Calu3 (cell line): ENCODE data around the gene NUDT6. TPM values are rescaled to one million over a fixed set of nuclear protein-coding genes. Genes with fewer than 3 reads are reported as not detected.
"Not testable (repeated sequence)": the region's sequence is repeated elsewhere in the genome, so short reads cannot be mapped to it uniquely, and the experiment has no call there.

Experiments used
- BruUV-seq: library from RNA; stranded (reverse); fragments of 400-500 nt; replicated peaks from 2 replicates; lab custom pipeline; 2021; lab: Mats Ljungman, UMichigan
- CTCF ChIA-PET: fragments of 300-600 bp; sonication (Branson Sonifier 250); formaldehyde crosslinking; loops from one replicate; lab custom pipeline; 2022; ENCODE audit warnings: antibody characterized with exemption; lab: Charles Lee
- DNase-seq: peaks from one replicate; pipeline ENCODE4 v3.0.0; 2022
- H3K27ac Mint-ChIP-seq: one replicate; pipeline ENCODE4 v1.8.0; 2022; ENCODE audit warnings: mixed read lengths; ENCODE audit not compliant: unreplicated experiment
- H3K27me3 Mint-ChIP-seq: one replicate; pipeline ENCODE4 v1.8.0; 2022; ENCODE audit warnings: mixed read lengths; ENCODE audit not compliant: unreplicated experiment
- H3K36me3 Mint-ChIP-seq: one replicate; pipeline ENCODE4 v1.8.0; 2022; ENCODE audit warnings: mild to moderate bottlenecking, moderate library complexity, mixed read lengths; ENCODE audit not compliant: insufficient read depth, unreplicated experiment
- H3K4me1 Mint-ChIP-seq: one replicate; pipeline ENCODE4 v1.8.0; 2022; ENCODE audit warnings: mild to moderate bottlenecking, low read depth, mixed read lengths; ENCODE audit not compliant: unreplicated experiment
- H3K4me3 Mint-ChIP-seq: one replicate; pipeline ENCODE4 v1.8.0; 2022; ENCODE audit warnings: mild to moderate bottlenecking, low read depth, moderate library complexity, mixed read lengths; ENCODE audit not compliant: unreplicated experiment
- H3K9me3 Mint-ChIP-seq: one replicate; pipeline ENCODE4 v1.8.0; 2022; ENCODE audit warnings: low read depth, mixed read lengths; ENCODE audit not compliant: unreplicated experiment
- intact Hi-C: fragments of 100-400 bp; cut with micrococcal nuclease; formaldehyde crosslinking; loops from one replicate; pipeline ENCODE4 v1.10.0; 2022; ENCODE audit not compliant: unreplicated experiment
- total RNA-seq: library from RNA; stranded (reverse); gene quantifications from 2 replicates; pipeline ENCODE4 v1.2.3, GENCODE V29; 2022
- TF ChIP-seq, protein P1 (sequence below): fragments of 200-600 bp; IDR thresholded peaks from one replicate; pipeline ENCODE4 v1.8.0; 2022; ENCODE audit warnings: antibody characterized with exemption; ENCODE audit not compliant: unreplicated experiment

Gene NUDT6
- total RNA-seq, 1 experiment from 2014 or later, result 5.4 TPM

DNA sequence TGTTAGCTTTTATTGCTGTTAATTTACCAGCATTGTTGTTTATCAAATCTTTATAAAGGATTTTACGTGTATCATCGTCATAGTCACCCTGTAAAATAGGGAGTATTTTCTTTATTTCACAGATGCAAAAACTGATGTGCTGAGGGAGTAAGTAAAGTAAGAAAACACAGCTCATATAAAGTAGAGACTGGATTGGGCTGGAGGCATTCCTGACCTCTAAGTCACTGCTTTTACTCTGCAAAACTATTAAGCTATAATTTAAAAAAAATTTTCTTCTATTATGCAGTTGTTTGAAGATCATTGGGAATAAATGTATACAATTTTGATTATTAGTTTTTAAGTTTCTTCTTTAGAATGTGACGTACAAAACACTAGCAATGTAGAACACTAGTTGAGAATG is 45.9 kb downstream of the NUDT6 start:
- no TSS peak for BruUV-seq
- TF ChIP-seq, protein P1, sequence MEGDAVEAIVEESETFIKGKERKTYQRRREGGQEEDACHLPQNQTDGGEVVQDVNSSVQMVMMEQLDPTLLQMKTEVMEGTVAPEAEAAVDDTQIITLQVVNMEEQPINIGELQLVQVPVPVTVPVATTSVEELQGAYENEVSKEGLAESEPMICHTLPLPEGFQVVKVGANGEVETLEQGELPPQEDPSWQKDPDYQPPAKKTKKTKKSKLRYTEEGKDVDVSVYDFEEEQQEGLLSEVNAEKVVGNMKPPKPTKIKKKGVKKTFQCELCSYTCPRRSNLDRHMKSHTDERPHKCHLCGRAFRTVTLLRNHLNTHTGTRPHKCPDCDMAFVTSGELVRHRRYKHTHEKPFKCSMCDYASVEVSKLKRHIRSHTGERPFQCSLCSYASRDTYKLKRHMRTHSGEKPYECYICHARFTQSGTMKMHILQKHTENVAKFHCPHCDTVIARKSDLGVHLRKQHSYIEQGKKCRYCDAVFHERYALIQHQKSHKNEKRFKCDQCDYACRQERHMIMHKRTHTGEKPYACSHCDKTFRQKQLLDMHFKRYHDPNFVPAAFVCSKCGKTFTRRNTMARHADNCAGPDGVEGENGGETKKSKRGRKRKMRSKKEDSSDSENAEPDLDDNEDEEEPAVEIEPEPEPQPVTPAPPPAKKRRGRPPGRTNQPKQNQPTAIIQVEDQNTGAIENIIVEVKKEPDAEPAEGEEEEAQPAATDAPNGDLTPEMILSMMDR, result no peak
- peaks cover 30% of the 10 kb centered on the region for H3K36me3 Mint-ChIP-seq
- intact Hi-C loops, result no loop called here
- peak overlapping the region; percentile 52 for H3K27ac Mint-ChIP-seq
- H3K9me3 Mint-ChIP-seq, result peaks cover 12% of the 10 kb centered on the region
- peaks cover 38% of the 10 kb centered on the region for H3K4me1 Mint-ChIP-seq
- DNase-seq, result no peak
- no peaks in the 10 kb centered on the region for H3K27me3 Mint-ChIP-seq
- CTCF ChIA-PET, result no interaction called here
- no peak overlapping the region for H3K4me3 Mint-ChIP-seq

DNA sequence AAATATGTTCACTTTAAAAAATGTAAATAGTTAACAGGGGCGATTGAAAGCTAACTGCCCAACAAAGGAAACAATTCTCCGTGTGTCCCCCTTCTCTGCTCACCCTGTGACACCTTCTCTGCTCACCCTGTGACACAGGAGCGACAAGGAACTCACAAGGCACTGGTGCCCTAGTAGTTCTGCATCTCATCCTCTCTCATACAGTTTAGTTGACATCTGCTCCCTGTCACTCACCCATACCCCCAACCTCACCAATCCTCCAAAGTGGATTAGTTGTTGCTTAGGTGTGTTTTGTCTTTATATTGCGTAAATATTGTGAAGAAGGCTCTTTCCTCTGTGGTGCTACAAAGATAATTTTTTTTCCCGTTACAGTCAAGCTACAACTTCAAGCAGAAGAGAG is 46.4 kb downstream of the NUDT6 start:
- intact Hi-C loops, result no loop called here
- TF ChIP-seq, protein P1, result no peak
- Mint-ChIP-seq H3K4me1 (peaks cover 43% of the 10 kb centered on the region), H3K4me3 (no peak overlapping the region), H3K9me3 (peaks cover 9% of the 10 kb centered on the region), H3K36me3 (peaks cover 28% of the 10 kb centered on the region), H3K27ac (peak overlapping the region; percentile 52), H3K27me3 (no peaks in the 10 kb centered on the region)
- DNase-seq, result no peak
- no TSS peak for BruUV-seq
- CTCF ChIA-PET, result no interaction called here

DNA sequence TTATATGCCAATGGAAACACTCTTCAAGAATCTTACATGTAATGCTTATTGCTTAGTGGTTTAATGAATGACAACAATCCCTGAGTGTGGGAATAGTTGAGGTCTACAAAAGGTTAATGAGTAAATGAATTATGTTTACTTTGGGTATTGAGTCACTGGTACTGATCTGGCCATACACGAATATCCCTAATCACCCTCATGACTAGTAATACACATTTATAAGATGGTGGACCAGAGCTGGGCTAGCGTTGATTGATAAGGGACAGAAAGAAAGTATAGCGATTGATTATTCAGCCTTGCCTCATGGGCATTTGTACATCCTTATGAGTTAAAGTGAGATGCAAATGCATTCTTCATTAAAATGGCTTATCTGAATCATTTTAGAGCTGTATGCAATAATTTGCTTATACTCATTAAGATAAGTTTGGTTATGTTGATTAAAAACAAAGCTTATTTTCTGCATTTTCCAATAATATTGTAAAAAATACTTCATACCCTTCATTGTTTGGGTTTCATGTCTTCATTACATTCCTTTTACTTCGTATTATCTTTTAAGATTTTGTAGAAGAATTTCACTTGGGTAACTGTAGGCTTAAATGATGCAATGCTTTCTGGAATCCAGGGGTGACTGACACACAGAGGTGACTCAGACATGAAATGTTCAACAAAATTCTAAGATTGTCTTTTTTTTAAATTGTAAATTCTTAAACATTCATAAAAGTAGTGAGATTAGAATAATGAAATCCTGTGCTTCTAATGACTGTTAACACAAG is 48.4 kb downstream of the NUDT6 start:
- H3K36me3 Mint-ChIP-seq, result peaks cover 18% of the 10 kb centered on the region
- no TSS peak for BruUV-seq
- H3K27me3 Mint-ChIP-seq, result no peaks in the 10 kb centered on the region
- CTCF ChIA-PET, result interaction anchor here (0.5 to 1.0 kb wide), 2 partner anchors 13 to 20 kb away, joined by 3 read pairs; no protein-coding TSS in a partner anchor
- intact Hi-C loops, result no loop called here
- DNase-seq, result peak; percentile 17
- peak overlapping the region; percentile 61 for H3K27ac Mint-ChIP-seq
- H3K4me3 Mint-ChIP-seq, result no peak overlapping the region
- peaks cover 9% of the 10 kb centered on the region for H3K9me3 Mint-ChIP-seq
- peaks cover 53% of the 10 kb centered on the region for H3K4me1 Mint-ChIP-seq
- TF ChIP-seq, protein P1, result no peak

DNA sequence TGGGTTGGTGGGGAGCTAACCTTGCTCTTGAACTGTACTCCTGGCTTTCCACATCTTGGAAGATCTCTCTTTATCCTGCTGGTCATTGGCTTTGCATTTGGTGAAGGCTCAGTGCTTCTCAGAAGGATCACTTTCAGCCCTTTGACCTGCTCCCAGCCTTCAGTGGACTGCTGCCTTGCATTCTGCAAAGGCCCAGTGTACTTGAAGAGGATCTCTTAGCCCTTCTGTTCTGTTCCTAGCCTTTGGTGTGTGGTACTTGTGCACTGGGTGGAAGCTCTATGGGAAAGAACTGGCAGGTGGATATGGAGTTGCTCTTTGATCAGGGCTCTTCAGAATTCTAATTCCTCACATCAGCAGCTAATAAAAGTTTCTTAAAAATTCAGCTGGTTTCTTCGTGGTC is 49.3 kb downstream of the NUDT6 start:
- H3K4me3 Mint-ChIP-seq, result no peak overlapping the region
- CTCF ChIA-PET, result interaction anchor here (1.0 kb wide), 1 partner anchor 19 kb away, joined by 3 read pairs; no protein-coding TSS in a partner anchor

DNA sequence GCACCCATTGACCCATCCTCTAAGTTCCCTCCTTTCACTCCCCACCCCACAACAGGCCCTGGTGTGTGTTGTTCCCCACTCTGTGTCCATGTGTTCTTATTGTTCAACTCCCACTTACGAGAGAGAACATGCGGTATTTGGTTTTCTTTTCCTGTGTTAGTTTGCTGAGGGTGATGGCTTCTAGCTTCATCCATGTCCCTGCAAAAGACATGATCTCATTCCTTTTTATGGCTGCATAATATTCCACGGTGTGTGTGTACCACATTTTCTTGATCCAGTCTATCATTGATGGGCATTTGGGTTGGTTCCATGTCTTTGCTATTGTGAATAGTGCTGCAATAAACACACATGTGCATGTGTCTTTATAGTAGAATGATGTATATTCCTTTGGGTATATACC is 54.2 kb downstream of the NUDT6 start:
- intact Hi-C loops, DNase-seq, CTCF ChIA-PET, H3K9me3 Mint-ChIP-seq, BruUV-seq, H3K27me3 Mint-ChIP-seq, H3K4me3 Mint-ChIP-seq, H3K27ac Mint-ChIP-seq: not testable (repeated sequence)
- H3K4me1 Mint-ChIP-seq, result peaks cover 42% of the 10 kb centered on the region
- peaks cover 10% of the 10 kb centered on the region for H3K36me3 Mint-ChIP-seq

More for the DNA sequence above, 49.3 kb downstream of the NUDT6 start:
- peak overlapping the region; percentile 61 for H3K27ac Mint-ChIP-seq
- peaks cover 9% of the 10 kb centered on the region for H3K9me3 Mint-ChIP-seq
- intact Hi-C loops, result no loop called here
- H3K27me3 Mint-ChIP-seq, result no peaks in the 10 kb centered on the region
- DNase-seq, result no peak
- peaks cover 18% of the 10 kb centered on the region for H3K36me3 Mint-ChIP-seq
- H3K4me1 Mint-ChIP-seq, result peaks cover 45% of the 10 kb centered on the region
- BruUV-seq, result no TSS peak
- TF ChIP-seq, protein P1, result no peak
